GM21619 (cell line): ENCODE measurements around the gene SLC36A3.
A peak's percentile ranks its signal among the peaks of the same experiment; 100 is the strongest.
"Not testable (repeated sequence)": the region's sequence is repeated elsewhere in the genome, so short reads cannot be mapped to it uniquely, and the experiment has no call there.

Experiments
- ATAC-seq: cut with Tn5 transposase; IDR thresholded peaks from one replicate; pipeline ENCODE4 v1.9.1; 2021; ENCODE audit not compliant: unreplicated experiment

The SLC36A3 gene

DNA sequence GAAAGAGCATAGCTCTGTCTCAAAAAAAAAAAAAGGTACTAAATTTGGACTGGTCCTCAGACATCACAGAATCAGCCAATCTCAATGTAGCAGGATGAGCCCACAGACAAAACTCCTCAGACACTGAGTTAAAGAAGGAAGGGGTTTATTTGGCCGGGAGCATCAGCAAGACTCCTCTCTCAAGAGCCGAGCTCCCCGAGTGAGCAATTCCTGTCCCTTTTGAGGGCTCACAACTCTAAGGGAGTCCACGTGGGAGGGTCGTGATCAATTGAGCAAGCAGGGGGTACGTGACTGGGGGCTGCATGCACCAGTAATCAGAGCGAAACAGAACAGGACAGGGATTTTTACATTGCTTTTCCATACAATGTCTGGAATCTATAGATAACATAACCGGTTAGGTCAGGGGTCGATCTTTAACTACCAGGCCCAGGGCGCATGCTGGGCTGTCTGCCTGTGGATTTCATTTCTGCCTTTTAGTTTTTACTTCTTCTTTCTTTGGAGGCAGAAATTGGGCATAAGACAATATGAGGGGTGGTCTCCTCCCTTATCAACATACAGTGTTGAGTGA lies 63.2 kb downstream of the SLC36A3 start:
- ATAC-seq, result not testable (repeated sequence)

DNA sequence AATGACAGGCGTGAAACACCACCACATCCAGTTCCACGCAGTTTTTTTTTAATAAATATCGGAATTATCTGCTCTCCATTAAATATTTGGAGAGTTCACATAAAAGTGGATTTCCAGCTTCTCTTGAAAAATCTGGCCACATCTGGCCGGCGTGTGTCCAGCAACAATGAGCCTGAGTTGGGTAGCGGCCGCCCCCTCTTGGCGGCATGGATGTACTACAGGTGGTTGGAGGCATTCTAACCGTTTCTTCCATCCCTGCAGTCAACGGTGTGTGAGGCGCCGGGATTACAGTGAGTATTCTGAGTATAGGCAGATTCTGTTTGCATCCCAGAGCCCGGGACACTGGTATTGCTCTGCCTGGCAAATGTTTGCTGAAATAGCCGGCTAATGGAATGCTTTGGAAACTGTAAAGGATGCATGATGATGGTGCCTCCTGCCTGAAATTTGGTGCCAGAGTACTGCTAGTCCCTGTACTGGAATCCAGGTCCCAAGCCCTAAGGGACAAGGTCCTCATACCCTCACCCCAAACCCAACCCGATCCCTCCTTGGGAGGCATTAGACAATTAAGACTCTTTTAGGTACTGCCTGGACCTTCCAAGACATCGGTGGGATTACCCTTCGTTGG lies 64.2 kb downstream of the SLC36A3 start:
- ATAC-seq, result no peak

DNA sequence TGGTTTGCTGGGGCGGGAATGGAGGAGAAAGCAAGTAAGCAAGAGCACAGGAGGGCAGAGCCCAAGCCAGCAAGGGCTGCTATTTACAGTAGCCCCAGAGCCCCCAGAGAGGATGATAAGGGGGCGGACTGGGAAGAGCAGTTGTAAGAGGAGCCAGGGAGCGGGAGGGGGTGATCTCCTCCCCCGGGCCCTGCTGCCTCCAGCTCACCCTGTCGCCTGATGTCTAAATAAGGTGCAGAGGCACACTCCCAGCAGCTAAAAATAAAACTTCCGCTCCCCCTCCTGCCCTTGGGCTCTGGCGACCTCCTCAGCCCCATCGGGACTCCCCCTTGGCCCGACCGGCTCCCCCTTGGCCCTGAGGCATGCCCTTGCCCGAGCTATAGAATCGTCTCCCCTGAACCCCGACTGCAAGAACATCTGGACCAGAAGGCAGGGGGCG lies 65.2 kb downstream of the SLC36A3 start:
- peak; percentile 36 for ATAC-seq

DNA sequence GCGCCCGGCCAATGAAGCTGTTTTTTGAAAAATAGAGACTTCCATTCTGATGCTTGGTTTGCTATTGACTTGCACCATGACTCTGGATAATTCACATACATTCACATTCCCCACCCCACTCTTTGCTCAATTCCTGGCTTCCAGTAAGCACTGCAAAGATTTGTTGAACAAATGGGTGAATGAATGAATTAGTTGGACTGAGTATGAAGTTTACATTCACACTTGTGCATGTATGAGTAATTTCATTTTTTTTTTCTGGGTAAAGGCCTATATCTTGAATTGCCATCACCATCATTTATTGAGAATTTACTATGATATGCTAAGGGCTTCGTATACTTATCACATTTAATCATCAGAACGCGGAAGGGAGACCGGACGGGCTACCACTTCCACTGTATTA lies 65.9 kb downstream of the SLC36A3 start:
- ATAC-seq, result no peak

DNA sequence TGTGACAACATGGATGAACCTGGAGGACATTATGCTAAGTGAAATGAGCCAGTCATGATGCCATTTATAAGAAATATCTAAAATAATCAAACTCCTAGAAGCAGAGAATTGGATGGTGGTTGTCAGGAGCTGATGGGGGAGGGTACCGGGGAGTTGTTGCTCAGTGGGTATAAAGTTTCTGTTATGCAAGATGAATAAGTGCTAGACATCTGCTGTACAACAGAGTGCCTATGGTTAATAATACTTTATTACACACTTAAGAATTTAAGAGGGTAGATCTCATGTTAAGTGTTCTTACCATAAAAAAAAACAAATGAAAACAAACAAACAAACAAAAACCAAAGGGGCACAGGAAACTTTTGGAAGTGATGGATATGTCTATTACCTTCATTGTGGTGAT lies 66.7 kb downstream of the SLC36A3 start:
- no peak for ATAC-seq

DNA sequence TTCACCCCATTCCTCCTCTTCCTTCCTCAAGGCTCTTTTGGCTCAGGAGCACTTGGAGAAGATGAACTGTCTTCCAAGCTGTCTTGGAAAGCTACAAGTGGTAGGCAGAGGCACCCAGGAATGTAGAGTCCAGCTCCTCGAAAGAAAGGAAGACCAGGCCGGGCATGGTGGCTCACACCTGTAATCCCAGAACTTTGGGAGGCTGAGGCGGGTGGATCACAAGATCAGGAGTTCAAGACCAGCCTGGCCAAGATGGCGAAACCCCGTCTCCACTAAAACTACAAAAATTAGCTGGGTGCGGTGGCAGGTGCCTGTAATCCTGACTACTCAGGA lies 68.4 kb downstream of the SLC36A3 start:
- not testable (repeated sequence) for ATAC-seq

DNA sequence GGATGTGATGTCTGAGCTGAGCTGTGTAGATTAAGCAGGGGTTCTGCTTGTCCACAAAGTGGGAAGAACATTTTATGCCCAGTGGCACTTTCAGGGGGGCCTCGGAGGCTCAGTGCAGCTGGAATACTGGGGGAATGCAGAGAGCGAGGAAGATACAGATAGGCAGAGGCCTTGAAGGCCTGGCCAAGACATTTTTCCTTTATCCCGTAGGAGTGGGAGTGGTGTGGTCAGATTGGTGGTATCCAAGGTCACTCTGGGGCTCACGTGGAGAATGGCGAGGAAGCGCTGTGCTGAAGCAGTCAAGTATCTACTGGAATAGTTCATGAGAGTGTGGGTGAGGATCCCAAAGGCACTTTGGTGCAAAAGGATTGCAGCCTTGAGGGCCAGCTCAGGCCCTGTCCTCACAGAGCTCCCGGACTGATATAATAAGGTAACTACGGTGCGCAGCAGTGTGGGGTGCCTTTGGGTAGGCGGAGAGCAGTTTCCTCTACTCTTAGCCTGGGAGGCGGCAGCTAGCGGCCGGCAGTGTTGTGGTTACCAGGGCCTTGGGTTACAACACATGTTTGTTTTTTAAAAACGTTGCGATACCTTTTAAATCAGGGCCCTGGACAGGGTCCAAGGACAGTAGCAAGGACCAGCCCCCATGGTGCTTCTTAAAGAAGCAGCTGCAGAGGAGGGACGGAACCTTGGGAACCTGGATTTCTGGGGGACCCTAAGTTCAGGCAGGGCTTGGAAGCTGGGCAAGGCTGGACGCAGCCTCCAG lies 68.9 kb downstream of the SLC36A3 start:
- peak; percentile 63 for ATAC-seq

DNA sequence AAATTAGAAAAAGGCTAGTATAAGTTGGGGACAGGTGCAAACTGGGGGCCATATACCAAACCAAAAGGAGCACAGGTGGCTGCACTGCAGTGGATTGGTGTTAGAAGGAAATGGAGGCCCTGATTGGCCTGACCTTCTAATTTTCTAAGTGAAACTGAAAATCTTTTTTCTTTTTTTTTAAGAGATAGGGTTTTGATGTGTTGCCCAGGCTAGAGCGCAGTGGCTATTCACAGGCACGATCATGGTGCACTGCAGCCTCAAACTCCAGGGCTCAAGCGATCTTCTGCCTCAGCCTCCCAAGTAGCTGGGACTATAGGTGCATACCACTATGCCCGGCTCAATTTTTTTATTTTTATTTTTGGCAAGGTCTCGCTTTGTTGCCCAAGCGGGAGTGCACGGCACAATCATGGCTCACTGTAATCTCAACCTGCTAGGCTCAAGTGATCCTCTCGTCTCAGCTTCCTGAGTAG lies 69.9 kb downstream of the SLC36A3 start:
- ATAC-seq, result peak; percentile 55

DNA sequence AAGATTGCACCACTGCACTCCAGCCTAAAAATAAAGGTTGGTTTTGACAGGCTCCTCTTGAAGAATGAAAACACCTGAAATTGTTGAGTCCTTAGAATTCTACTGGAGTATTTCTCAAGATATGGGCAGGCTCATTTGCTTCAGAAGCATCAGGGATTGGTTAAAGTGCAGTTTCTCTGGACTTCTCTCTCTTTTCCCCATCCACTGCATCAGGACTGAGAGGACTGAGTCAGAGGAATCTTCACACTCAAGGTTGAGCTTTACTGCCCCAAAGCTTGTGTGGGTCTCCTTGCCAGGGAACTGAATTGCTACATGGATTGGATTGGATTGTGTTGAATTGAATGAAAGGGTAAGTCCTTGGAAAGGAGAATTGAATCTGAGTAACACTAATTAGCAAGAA lies 72.2 kb downstream of the SLC36A3 start:
- ATAC-seq, result no peak

DNA sequence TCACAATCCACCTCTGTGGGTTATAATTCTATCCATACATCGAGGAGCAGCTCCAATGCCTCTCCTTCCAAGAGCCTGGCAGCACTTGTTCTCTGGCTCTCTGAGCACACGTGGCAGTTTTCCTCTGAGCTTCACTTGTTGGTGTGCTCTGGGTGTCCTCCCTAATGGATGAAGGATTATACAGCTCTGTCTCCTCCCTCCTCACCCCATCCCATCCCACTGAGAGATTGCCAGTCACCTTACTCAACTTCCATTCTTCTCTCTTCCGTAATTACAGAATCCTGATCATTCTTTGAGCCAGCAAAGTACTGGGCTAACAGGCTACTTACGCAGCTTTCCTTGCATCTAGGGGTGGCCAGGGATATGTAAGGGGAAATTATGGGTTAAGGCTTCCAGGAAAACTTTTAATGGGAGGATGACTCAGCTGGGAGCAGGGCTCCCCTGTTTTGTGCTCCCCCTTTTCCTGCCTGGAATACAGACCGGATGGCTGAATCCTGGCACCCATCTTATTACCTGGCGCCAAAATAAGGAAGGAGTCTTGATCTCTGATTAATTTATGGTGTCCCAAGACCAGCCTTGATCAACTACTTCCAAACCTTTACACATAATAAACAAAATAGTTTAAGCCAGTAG lies 73.4 kb downstream of the SLC36A3 start:
- no peak for ATAC-seq

DNA sequence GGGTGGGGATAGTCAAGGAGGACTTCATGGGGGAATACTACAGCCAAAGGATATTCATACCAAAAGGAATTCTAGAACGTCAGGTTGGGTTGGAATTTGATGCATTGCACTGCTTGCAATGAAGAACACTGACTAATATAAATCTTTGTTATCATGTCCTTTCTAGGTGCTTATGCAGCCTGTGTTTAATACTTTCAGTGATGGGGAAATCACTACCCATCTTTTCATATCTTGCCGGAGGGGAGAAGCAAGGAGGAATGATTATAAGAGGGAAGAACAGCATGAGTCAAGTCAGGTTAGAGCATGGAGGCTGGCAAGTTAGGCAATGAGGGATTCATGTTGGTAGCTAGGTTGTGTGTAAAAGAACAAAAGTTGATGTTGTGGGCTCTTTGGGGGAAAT lies 74.6 kb downstream of the SLC36A3 start:
- ATAC-seq, result no peak

DNA sequence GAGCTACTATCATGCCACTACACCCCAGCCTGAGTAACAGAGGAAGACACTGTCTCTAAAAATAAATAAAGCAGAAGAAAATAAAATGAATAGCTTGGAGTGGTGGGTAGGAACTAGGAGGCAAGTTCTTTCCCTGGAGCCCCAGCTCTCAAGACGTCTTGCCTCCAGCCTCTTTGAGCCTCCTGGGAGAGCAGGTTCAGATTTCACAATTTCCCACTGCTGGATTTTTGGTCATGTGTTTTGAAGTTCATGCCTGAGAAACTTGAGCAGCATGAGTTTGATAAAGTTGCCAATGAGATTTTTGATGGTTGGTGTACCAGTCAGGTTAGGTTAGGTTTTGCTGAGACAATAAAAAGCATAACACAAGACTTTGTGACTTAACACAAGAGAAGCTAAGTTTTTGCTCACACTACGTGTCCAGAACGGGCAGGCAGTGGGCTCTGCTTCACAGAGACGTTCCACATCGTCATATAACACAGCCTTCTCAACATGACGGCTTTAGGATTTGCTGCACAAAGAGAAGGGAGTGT lies 75.6 kb downstream of the SLC36A3 start:
- ATAC-seq, result no peak
